Ishikawa (cell line): ENCODE results near the gene ASTN2.

Experiments used
- CEBPB ChIP-seq: IDR thresholded peaks from 2 replicates; pipeline ENCODE4 v1.6.1; 2012
- MAX ChIP-seq: IDR thresholded peaks from 2 replicates; pipeline ENCODE4 v1.6.1; 2012
- REST ChIP-seq: IDR thresholded peaks from 2 replicates; pipeline ENCODE4 v1.6.1; 2012; ENCODE audit warnings: low read depth, mild to moderate bottlenecking
- TEAD4 ChIP-seq: IDR thresholded peaks from 2 replicates; pipeline ENCODE4 v1.6.1; 2012
- YY1 ChIP-seq: IDR thresholded peaks from 2 replicates; pipeline ENCODE4 v1.6.1; 2012; ENCODE audit warnings: low read depth

GRCh38 chr9:117035546-117035945 is 379.3 kb downstream of the ASTN2 start:
- no peak for TF ChIP-seq TEAD4
- no peak for TF ChIP-seq CEBPB
- no peak for TF ChIP-seq YY1
- TF ChIP-seq MAX, result no peak
- TF ChIP-seq REST, result no peak
